Cardiac ventricle fibroblast (primary cell): Measurements from ENCODE around the gene XPR1. TPM values are rescaled to one million over a fixed set of nuclear protein-coding genes. Genes with fewer than 3 reads are reported as not detected.

Source experiments
- total RNA-seq: library from RNA; depleted of rRNA; stranded (reverse); fragments of >200 nt; gene quantifications from 2 replicates; pipeline ENCODE4 v1.2.3, GENCODE V29; 2015

XPR1 gene
- total RNA-seq, result 9.2 and 9.8 TPM in 2 replicates

GRCh38 chr1:180631766-180632325 lies at the start of gene XPR1:
XPR1 (plus strand) TSS chr1:180632022; CDS start chr1:180632202, 180 bp downstream.

DNA sequence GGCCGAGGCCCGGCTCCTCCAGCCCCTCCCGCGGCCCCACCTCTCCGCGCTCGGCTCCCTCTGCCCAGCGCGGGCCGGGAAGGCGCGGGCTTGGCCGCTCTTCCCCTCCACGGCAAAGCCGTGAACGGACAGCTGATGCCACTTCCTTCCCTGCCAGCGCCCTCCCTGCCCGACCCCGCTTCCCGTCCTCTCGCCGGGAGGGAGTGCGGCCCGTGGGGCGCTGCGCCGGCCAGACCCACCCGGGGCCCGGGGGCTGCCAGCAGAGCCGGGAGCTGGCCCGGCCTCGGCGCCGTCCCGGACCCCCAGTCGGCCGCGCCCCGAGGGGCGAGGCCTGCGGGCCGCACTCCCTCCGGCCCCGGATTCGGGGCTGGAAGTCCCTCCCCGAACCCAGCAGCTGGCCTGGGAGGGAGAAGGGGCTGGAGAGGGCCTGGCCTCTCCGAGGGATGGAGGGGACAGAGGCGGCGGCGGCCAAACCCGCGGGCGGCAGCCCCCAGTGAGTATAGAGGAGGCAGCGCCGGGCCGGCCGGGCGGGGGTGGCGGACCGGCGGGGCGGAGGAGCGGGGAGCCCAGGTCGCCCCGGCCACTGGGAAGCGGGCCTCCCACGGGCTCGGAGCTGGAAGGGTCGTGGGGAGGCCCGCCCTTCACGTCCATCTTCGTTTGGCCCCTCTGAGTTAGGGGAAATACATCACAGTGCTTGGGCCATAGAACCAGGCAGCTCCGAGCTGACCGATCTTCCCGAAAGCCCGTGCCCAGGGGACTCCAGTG lies 281.2 kb downstream of the XPR1 start, which contains the start of gene KIAA1614:
Gene KIAA1614, plus strand, starts transcription at position 97 of the 765 bp plus-strand sequence. Its CDS starts 347 bp downstream, at position 444.

Other genes with a start within 250 kb of the XPR1 start
- 32.2 and 35.4 TPM in 2 replicates for gene ACBD6, start 129.4 kb upstream of the XPR1 start, total RNA-seq
- gene OVAAL, start 73.1 kb upstream of the XPR1 start, total RNA-seq, result not detected in 2 replicates